ENCODE results near the gene NAIF1. TPM values are rescaled to one million over a fixed set of nuclear protein-coding genes. Genes with fewer than 3 reads are reported as not detected.
A peak's percentile ranks its signal among the peaks of the same experiment; 100 is the strongest.

Gene NAIF1
- total RNA-seq, 1 donor from 2014 or later = 10.8 TPM

DNA sequence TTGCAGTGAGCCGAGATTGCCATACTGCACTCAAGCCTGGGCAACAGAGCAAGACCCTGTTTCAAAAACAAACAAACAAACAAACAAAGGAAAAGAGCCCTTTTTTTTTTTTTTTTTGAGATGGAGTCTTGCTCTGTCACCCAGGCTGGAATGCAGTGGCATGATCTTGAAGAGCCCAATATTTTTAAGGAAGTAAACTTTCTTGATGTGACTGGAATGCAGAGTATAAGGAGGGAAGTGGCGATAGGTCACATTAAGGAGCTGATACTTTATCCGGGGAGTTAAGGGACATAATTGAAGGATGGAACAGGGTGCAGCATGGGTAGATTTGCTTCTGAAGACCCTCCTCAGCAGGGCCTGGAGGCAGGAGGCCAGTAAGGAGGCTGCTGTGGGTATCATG lies 13.0 kb downstream of the NAIF1 start:
- TF ChIP-seq, protein P1, sequence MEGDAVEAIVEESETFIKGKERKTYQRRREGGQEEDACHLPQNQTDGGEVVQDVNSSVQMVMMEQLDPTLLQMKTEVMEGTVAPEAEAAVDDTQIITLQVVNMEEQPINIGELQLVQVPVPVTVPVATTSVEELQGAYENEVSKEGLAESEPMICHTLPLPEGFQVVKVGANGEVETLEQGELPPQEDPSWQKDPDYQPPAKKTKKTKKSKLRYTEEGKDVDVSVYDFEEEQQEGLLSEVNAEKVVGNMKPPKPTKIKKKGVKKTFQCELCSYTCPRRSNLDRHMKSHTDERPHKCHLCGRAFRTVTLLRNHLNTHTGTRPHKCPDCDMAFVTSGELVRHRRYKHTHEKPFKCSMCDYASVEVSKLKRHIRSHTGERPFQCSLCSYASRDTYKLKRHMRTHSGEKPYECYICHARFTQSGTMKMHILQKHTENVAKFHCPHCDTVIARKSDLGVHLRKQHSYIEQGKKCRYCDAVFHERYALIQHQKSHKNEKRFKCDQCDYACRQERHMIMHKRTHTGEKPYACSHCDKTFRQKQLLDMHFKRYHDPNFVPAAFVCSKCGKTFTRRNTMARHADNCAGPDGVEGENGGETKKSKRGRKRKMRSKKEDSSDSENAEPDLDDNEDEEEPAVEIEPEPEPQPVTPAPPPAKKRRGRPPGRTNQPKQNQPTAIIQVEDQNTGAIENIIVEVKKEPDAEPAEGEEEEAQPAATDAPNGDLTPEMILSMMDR (IDR thresholded peaks at IDR 0.05; ENCODE audit: unreplicated experiment) = no peak
- Mint-ChIP-seq H3K36me3 (ENCODE audit: insufficient read depth) (no peaks in the 10 kb centered on the region), H3K27me3 (peaks cover 2% of the 10 kb centered on the region), H3K4me3 (ENCODE audit: low read depth) (no peak overlapping the region), H3K9me3 (ENCODE audit: low read depth) (no peaks in the 10 kb centered on the region), H3K27ac (no peak overlapping the region), H3K4me1 (ENCODE audit: low read depth) (peaks cover 7% of the 10 kb centered on the region)
- no peak for DNase-seq (ENCODE audit: low spot score, unreplicated experiment)

DNA sequence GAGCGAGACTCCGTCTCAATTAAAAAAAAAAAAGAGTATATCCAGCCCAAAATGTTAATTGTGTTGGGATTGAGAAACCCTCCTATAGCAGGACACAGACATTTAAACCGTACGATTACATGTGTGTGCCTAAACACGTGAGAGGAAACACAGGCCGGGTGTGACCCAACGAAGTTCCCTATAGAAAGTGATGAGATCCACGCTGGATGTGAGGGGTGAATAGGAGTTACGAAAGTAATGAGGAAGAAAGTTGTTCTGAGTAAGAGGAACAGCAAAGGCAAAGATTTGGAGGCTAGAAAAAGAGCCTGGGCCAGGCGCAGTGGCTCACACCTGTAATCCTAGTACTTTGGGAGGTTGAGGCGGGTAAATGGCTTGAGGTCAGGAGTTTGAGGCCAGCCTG lies 13.6 kb downstream of the NAIF1 start:
- no peak for DNase-seq (ENCODE audit: low spot score, unreplicated experiment)
- peaks cover 2% of the 10 kb centered on the region for H3K27me3 Mint-ChIP-seq
- peaks cover 7% of the 10 kb centered on the region for H3K4me1 Mint-ChIP-seq (ENCODE audit: low read depth)
- no peak overlapping the region for H3K27ac Mint-ChIP-seq
- no peaks in the 10 kb centered on the region for H3K9me3 Mint-ChIP-seq (ENCODE audit: low read depth)
- TF ChIP-seq, protein P1 (IDR thresholded peaks at IDR 0.05; ENCODE audit: unreplicated experiment) = no peak
- H3K36me3 Mint-ChIP-seq (ENCODE audit: insufficient read depth) = no peaks in the 10 kb centered on the region
- H3K4me3 Mint-ChIP-seq (ENCODE audit: low read depth) = no peak overlapping the region

DNA sequence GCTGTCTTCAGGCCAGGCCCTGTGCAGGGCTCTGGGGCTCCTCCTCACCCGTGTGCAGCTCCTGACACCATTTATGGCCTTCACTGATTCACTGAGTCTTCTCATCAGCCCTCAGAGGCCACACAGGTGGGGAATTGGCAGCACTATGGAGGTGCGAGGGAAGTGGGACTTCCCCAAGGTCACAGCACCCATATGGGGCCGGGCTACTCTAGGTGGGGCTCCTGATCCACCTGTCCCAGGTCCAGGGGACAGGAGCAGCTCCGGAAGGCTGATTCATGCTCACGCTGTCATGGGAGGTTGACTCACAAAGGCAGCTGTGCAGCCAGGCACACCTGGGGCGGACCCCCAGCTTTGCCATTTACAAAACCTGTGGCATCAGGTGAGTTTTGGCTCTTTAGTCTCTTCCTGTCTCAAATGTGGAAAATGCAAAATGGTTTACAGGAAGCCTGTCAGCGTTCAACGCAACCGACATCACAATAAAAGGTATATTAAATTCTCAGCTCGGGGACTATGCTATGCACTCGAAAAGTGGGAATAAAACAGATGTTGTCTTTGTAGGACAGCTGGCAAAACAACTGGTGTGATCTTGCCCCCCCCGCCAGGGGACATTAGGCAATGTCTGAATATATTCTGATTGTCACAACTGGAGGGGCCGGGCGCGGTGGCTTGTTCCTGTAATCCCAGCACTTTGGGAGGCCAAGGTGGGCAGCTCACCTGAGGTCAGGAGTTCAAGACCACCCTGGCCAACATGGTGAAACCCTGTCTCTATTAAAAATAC lies 15.0 kb downstream of the NAIF1 start:
- no peak overlapping the region for H3K27ac Mint-ChIP-seq
- no peaks in the 10 kb centered on the region for H3K9me3 Mint-ChIP-seq (ENCODE audit: low read depth)
- H3K27me3 Mint-ChIP-seq = peaks cover 2% of the 10 kb centered on the region
- no peaks in the 10 kb centered on the region for H3K36me3 Mint-ChIP-seq (ENCODE audit: insufficient read depth)
- TF ChIP-seq, protein P1 (IDR thresholded peaks at IDR 0.05; ENCODE audit: unreplicated experiment) = no peak
- no peak for DNase-seq (ENCODE audit: low spot score, unreplicated experiment)
- H3K4me1 Mint-ChIP-seq (ENCODE audit: low read depth) = peaks cover 3% of the 10 kb centered on the region
- H3K4me3 Mint-ChIP-seq (ENCODE audit: low read depth) = no peak overlapping the region

DNA sequence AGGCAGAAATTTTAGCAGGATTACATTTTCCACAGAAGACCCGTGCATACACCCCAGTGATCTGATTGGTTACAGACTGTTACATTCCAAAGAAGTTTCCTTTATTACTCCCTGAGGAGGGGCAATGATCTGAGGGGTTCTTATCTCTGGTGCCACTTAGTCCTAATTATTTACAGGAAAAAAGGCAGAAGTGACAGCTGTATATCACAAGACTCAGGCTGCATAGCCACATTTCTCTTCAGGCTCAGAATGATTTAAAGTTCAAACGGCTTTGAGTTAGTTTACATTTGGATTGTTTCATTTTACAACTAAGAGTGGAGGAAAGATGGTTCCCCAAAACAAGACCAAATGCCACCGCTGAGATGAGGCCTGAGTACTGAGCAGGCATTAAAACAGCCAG lies 17.3 kb downstream of the NAIF1 start:
- no peak overlapping the region for H3K4me3 Mint-ChIP-seq (ENCODE audit: low read depth)
- H3K4me1 Mint-ChIP-seq (ENCODE audit: low read depth) = peaks cover 2% of the 10 kb centered on the region
- no peak for DNase-seq (ENCODE audit: low spot score, unreplicated experiment)
- H3K27me3 Mint-ChIP-seq = peaks cover 2% of the 10 kb centered on the region
- TF ChIP-seq, protein P1 (IDR thresholded peaks at IDR 0.05; ENCODE audit: unreplicated experiment) = no peak
- H3K9me3 Mint-ChIP-seq (ENCODE audit: low read depth) = no peaks in the 10 kb centered on the region
- H3K36me3 Mint-ChIP-seq (ENCODE audit: insufficient read depth) = no peaks in the 10 kb centered on the region
- H3K27ac Mint-ChIP-seq = no peak overlapping the region

DNA sequence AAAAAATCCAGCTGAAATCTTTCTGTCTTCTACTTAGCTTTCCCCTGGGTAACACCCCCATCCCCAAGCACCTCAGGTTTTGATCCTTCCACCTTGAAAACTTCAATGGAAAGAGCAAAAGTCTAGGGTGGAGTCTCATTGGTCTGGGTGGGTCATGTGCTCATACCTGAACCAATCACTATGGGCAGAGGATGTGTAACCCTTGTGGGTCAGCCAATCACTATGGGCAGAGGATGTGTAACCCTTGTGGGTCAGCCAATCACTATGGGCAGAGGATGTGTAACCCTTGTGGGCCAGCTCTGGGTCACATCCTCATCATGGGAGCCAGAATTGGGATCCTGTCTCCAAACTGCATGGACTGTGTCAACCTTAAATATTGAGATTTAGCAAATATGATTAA lies 18.5 kb downstream of the NAIF1 start:
- H3K9me3 Mint-ChIP-seq (ENCODE audit: low read depth) = no peaks in the 10 kb centered on the region
- TF ChIP-seq, protein P1 (IDR thresholded peaks at IDR 0.05; ENCODE audit: unreplicated experiment) = no peak
- H3K27ac Mint-ChIP-seq = peak overlapping the region; percentile 73
- DNase-seq (ENCODE audit: low spot score, unreplicated experiment) = no peak
- peaks cover 2% of the 10 kb centered on the region for H3K27me3 Mint-ChIP-seq
- H3K4me1 Mint-ChIP-seq (ENCODE audit: low read depth) = peaks cover 4% of the 10 kb centered on the region
- no peaks in the 10 kb centered on the region for H3K36me3 Mint-ChIP-seq (ENCODE audit: insufficient read depth)
- H3K4me3 Mint-ChIP-seq (ENCODE audit: low read depth) = no peak overlapping the region
